ENCODE data around the gene TRIM32.

Gene TRIM32

DNA sequence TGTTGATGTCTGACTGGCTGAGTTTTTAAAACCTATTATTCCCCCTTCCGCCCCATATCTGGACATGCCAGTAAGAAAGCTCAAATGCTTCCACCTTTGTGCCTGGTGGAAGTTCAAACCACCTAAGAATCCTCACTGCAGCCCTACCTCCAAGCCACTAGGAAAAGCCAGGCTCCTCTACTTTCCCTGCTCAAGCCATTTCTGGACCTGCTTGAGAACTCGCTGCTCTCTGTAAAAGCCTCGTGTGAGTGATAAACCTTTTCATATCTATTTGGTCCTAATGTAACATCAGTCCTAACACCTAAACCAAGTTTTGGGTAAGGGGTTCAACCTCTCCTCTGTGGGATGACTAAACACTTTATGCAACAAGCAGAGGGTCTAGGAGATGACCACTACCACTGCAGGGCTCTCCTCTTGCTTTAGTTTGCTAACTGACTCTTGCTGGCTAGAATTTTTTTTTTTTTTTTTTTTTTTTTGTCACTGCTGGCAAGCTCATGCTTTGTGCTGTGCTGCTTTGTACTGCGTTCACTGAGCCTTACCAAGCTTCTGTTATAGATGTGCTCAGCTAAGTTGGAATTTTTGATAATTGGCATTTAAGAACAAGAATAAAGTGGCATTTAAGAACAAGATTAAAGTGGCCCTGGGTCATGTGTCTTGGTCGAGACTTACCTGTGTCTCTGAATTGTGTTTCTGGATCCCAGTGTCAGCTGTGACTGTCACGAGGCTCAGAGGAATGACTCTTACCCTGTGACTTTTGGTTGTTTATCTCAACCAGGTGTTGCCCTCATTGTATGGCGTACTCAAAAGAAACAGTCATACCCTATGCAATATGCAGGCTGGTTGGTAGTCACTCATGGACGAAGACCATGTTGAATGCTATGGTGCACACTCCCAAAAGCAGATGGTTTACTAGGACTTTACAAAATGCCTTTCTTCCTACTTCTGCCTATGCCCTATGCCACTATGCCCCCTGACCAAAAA lies 19.5 kb downstream of the TRIM32 start:
- no peak for DNase-seq

DNA sequence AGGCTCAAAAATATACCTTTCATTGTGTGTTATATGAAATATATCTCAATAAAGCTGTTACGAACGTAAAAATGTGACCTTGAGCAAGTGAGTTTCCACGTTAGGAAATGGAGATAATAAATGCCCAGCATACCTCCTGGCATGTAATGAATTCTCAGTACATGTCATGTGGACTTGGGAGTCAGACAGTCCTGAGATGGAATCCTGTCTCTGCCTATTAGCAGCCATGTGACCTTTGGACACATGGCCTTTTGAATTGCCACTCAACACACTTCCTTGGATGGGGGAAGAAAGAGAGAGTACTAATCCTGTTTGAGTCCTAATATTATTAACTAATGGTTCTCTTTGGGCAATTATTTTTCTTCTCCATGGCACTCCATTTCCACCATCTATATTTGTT lies 25.7 kb downstream of the TRIM32 start:
- DNase-seq = no peak

DNA sequence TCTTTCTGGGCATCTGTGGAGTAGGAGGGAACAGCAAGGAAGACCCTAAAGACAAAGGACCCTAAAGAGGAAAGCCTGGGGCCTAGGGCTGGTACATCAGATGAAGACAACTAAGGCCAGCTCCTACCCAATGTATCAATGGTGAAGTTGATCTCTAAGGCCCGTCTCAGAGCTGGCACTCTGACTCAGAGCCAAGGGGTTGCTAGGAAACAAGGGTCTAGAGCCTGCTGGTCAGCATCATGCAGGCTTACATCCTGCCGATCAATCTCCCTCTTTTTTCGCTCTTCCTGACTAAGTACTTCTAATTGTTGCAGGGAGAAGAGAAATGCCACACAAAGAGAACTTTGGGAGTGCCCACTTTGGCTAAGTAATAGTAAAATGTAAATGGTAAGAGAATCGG lies 26.2 kb downstream of the TRIM32 start:
- no peak for DNase-seq

DNA sequence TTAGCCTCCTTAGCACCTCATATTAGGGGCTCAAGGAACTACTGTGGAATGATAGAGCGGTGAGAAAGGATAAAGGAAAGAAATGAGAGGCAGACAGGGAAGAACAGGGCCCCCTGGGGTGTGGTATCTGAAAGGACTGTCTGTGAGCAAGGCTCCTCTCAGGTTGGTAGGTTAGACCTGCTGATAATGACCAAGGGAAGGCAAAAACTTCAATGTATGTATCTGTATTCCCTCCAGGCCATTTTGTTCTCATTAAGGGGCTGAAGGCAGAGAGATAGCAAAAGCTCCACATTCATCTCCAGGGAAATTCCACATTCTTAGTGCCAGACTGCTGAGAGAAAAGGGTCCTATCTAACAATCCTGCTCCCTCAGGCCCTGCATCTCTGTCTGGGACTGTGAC lies 28.6 kb downstream of the TRIM32 start:
- DNase-seq = no peak

DNA sequence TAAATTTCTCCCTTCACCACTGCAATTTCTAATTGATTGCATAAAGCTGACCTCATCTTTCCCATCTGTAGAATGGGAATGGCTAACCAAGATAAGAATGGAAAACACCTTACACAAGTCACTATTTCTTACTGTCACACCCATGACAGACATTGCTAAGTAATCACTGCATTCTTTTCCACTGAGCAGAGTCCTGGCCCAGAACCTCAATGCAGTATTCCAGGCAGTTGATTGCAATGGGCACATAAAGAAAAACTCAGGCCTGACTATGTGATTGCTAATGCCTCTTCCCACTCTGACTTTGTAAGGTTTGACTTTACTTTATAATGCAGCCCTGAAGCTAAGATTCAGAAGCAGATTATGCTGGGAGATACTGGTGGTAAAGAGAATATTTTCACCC lies 29.3 kb downstream of the TRIM32 start:
- DNase-seq = no peak

DNA sequence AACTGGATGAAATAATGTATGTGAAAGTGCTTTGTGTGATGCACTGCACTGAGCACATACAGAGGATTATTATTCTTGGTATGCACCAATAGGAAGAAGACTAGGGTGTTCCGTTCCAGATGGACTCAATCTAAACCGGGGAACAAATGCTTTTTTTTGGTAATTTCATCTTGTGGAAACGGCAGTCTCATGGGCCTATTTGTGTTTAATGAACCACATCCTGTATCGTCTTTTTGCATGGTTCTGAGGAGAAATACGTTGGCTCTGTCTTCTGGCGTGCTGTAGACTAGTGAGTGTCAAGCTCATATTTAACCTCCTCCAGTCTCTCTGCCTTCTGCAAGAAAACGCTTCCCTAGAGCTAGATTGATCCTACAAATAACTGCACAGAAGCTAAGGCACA lies 30.0 kb downstream of the TRIM32 start:
- no peak for DNase-seq

DNA sequence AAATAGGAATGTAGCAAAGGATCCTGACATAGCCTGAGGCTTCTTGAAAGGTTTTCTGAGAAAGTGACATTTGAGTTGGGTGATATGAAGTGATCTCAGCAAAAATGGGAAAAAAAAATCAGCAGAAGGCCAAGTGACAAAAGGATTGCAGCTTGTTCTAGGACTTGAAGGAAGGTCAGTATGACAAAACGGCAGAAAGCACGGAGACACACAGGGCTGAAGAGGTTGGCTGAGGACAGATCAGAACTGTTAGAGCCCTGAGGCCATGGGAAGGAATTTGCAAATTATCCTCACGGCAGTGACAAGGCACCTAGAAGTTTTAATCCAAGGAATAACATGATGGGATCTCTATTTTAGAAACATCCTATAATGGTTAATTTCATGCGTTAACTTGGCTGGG lies 31.0 kb downstream of the TRIM32 start:
- no peak for DNase-seq

DNA sequence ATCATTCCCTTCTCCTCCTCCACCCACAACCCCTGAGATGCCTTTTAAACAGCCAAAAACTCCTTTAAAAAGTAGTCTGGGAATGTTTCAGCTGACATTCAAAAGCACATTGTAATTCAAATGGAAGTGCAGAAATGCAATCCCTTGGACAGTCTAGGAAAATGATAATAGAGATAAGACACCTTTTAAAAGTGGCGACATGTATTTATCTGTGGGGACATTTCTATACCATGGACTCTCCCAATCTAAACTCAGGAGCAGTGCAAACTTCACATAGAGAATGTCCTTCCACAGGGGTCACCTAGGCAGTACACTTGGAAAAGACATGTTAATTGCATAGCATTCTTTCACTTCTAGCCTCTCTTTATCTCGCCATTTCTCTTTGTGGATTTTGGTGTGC lies 33.0 kb downstream of the TRIM32 start:
- DNase-seq = no peak

DNA sequence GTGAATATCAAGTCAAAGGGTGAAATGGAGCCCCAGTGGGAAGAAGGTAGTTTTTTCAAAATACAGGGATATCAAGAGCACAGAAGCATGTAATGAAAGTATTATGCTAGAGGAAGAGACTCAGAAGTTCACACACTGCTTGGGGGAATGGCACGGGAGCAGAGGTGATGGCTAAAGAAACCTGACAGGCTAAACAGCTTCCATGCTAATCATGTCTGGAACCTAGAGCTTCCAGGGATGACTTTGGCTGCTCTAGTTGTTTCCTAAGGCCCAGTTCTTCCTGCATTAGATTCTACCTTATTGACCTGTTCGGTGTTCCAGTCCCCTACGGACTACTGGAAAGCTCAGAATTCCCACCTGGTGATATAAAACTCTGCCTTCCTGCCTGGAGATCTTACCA lies 34.3 kb downstream of the TRIM32 start:
- no peak for DNase-seq

DNA sequence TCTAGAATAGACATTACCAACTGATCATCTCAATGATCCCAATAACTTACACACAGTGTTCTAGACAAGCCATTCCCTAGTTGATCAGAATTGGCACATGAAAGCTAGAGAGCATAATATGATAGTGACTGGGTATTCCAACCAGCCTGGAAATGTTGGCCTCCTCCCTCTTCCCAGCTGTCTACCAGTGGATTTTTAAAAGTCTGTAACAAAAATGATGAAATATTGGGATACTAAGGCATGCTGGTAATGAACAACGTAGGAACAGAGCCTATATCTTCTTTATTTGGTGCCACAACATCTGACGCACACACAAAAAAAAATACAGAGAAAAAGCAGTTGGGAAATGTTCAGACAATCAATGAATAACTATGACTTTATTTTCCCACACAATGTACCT lies 34.8 kb downstream of the TRIM32 start:
- DNase-seq = no peak

DNA sequence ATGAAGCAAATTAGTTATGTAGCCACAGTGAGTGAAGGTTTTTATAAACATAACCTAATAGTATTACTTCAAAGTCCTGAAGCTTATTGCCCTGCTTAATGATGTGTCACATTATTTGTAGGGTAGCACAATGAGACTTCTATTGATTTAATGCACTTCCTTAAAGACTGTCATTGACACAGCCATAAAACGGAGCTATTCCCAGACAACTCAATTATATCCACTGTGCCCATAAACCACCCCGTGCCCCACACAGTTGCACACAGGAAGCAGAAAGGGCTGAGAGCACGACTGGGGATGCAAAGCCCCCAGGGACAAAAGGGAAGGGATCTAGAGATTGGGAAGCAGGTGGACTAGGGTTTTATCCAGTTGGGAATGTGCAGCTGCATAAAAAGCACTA lies 37.0 kb downstream of the TRIM32 start:
- DNase-seq = no peak

DNA sequence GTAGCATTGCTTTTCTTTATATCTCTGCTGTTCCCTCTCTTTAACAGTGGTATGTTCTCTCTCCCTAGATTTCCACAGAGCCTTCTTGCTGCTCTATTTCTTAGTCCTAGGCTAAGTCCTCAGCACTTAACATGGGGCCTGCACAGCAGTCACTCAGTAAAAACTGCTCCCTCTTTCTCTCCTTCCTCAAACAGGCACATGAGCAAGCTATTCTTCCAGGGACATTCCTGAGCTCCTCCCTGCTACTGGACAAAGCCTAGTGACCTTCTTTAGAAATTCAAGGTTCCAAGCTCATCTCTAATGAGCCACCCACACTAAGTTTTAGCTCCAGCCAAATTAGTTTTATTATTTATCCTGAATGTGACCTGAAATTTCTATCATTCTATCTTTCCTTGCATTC lies 39.5 kb downstream of the TRIM32 start:
- DNase-seq = no peak

DNA sequence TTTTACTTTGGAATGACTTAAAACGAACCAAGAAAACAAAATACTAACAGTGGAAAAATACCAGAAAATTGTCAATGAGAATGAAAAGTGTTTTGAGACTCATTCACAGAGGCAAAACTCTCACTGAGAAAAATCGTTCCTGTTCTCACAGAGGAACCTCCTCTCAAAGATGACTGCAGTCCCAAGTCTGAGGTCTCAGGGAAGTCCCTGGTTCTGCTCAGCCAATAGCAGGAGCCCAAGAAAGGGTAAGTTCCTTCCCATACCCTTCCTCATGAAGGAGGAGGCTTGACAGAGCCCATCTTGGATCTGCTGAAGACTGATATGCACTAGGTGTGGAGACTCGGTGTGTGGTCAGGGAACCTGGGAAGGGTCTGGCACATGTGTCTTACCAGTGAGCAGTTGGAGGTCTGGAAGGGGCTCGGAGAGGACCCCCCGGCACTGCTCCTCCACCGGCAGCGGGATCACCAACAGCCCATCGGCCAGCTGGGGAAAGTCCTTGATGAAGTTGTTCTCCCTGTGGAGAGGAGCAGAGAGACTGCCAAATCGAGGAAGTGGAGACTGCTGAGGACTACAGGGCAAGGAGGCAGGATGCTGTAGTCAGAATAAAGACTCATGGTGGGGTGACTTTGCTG lies 46.0 kb downstream of the TRIM32 start:
- no peak for DNase-seq

DNA sequence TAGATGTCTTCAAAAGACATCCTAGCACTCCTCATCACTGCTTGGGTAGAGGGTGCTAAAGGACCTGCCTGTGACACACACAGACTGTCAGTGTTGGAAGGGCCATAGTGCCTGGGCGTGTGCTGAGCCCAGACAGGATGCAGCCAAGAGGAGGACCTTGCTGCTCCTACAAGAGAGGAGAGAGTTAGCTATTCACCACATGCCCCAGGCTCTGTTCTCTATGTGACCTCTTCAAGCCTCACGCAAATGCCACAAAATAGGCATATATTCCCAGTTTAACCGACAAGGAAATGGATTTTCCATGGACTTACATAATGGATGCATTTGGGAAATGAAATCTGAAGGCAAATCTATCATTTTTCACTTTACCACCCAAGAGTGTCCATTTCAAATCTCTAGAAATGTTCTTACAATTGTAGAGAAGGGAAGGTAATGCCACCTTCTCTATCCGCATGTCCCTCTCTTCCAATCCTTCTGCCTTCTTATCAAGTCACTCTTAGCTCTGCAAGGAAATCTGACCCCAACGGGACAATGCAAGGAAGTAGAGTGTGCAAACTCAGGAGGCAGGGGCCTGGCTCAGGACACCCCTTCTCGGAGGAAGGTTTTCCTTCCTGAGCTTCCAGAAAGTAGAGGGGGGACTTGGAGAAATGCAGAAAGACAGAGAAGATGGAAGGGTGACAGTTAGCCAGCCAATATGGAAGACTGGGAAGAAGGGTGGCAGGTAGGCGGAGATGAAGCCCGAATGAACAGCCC lies 49.5 kb downstream of the TRIM32 start:
- no peak for DNase-seq

DNA sequence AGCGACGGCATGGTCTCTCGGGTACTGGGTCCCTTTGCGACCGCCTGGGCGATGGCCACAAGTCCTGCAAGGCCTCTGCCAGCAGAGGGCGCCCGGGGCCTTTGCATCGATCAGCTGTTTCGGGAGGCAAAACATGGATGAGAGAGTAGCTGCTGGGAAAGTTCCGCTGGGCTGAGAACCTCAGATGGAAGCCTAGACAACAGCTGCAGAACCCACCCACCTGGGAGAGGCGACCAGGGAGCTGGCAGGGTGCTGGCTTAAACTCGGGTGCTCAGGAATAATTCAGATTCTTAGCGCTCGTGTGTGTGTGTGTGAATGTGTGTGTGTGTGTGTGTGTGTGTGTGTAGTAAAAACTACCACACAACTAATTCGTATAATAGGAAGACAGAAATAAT lies 50.0 kb downstream of the TRIM32 start:
- peak; percentile 42 for DNase-seq

DNA sequence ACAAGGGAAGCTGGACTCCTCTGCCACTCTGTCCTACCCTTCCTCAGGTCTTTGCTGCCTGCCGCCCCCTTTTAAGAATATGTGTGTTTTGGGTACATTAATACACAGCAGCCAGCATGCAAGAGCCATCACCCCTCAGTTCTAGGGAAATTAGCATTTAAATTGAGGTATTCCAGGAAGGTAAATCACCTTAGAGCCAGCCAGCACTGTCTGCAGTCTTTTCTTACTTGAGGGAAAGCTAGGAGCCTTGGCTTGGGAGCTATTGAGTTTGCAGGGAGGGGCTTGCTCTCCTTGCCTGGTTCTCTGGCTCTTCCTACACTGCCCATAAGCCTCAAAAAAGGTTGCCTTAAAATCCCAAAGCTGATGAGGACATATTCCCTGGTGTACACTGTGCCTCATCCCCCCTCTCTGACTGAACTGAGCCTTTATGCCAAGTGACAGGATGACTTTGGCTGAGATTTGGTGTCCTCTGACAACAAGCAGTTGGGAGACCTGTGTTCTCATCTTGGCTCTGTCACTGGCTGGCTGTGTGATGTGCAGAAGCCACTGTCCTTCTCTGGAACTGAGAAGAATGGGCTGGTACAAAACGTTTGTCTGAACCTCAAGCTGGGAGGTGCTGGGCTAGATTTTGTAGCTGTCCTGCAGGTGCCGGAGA lies 54.1 kb downstream of the TRIM32 start:
- no peak for DNase-seq

DNA sequence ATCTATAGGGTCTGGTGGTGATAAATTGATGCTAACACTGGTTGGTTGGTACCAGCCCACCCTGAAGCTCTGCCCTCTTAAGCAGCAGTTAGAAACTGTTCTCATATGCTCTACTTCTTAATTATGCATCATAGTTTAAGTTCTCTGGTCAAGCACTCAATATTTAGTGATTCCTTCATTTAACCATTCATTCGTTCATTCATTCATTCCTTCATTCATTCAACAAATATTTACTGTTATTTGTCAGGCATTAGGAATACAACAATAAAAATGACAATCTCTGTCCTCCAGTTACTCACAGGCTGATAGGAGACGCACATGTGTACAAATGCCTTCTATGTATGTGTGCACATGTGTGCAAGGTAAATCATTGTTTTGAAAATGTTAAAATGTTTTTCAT lies 54.6 kb downstream of the TRIM32 start:
- DNase-seq = no peak

DNA sequence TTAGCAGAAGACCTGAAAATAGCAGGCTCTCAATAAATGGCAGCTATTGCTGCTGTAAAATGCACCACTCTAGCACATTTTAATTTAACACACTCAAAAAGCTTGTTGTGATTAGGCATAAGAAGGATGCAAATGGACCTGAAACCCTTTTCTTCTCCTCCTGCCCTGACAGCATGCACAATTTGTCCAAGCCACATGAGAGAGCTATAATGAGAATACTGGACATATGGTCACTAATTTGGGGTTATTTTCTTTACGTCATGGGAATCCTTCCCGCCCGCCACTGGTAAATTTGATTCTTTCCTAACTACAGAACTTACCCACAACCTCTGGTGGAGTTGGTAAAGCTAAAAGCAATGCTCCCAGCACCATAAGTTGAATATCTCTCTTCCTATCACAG lies 62.1 kb downstream of the TRIM32 start:
- no peak for DNase-seq

DNA sequence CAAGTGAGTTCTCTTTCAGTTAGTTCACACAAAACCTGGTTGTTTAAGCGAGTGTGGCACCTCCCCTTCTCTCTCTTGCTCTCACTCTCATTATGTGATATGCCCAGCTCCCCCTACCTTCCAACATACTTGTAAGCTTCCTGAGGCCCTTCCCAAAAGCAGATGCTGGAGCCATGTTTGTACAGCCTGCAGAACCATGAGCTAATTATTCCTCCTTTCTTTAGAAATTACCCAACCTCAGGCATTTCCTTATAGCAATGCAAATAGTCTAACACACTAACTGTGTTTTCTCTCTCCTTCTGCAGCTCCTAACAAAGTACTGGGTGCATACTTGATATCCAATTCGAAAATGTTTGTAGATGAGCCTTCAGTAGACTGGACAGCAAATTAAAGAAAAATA lies 62.7 kb downstream of the TRIM32 start:
- DNase-seq = no peak

DNA sequence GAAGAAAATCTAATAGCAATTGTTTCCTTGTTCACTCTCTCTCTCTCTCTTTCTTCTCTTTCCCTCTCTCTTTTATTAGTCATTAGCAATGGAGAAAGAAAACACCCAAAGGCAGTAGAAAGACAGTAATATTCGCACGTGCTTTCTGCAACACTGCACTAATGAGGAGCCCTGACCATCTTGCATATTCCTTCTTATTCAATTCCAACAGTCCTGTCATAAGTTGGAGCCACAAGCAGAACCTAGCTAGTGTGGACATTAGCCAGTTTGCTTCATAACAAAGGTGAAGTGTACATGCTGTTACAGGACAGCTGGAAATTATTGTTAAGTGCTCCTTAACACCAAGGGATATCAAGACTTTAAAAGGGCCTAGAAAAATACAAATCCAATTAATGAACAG lies 63.4 kb downstream of the TRIM32 start:
- DNase-seq = no peak
